BLaER1 treated with 17β-estradiol and CSF1 and Interleukin-3, amounts not matched to agents 10 nM and 100 nM (cell line): ENCODE results near the gene WBP1.

Experiments
- H3K27ac ChIP-seq, 11 experiments: shearing (Covaris generic); formaldehyde crosslinking; 2 replicates each; pipeline ENCODE4 v1.8.1; 2022
- H3K27me3 ChIP-seq, 11 experiments: shearing (Covaris generic); formaldehyde crosslinking; 2 replicates each; pipeline ENCODE4 v1.8.1; 2022
- H3K36me3 ChIP-seq, 11 experiments: shearing (Covaris generic); formaldehyde crosslinking; 2 replicates each; pipeline ENCODE4 v1.8.1; 2022
- H3K4me1 ChIP-seq, 10 experiments: shearing (Covaris generic); formaldehyde crosslinking; 2 replicates each; pipeline ENCODE4 v1.8.1; 2022
- H3K4me2 ChIP-seq, 11 experiments: shearing (Covaris generic); formaldehyde crosslinking; 2 replicates each; pipeline ENCODE4 v1.8.1; 2022
- H3K4me3 ChIP-seq, 10 experiments: shearing (Covaris generic); formaldehyde crosslinking; 2 replicates each; pipeline ENCODE4 v1.8.1; 2022
- H3K9ac ChIP-seq, 11 experiments: shearing (Covaris generic); formaldehyde crosslinking; 2 replicates each; pipeline ENCODE4 v1.8.1; 2022
- H3K9me3 ChIP-seq, 11 experiments: shearing (Covaris generic); formaldehyde crosslinking; replicated peaks in 1 of 11; 2 replicates each; pipeline ENCODE4 v1.8.1; 2022
- H4K20me1 ChIP-seq, 11 experiments: shearing (Covaris generic); formaldehyde crosslinking; 2 replicates each; pipeline ENCODE4 v1.8.1; 2022
- Cebpa-rat ChIP-seq, 11 experiments: shearing (Covaris generic); IDR thresholded peaks; 2 replicates each; pipeline ENCODE4 v1.8.1; 2022

WBP1 gene

DNA sequence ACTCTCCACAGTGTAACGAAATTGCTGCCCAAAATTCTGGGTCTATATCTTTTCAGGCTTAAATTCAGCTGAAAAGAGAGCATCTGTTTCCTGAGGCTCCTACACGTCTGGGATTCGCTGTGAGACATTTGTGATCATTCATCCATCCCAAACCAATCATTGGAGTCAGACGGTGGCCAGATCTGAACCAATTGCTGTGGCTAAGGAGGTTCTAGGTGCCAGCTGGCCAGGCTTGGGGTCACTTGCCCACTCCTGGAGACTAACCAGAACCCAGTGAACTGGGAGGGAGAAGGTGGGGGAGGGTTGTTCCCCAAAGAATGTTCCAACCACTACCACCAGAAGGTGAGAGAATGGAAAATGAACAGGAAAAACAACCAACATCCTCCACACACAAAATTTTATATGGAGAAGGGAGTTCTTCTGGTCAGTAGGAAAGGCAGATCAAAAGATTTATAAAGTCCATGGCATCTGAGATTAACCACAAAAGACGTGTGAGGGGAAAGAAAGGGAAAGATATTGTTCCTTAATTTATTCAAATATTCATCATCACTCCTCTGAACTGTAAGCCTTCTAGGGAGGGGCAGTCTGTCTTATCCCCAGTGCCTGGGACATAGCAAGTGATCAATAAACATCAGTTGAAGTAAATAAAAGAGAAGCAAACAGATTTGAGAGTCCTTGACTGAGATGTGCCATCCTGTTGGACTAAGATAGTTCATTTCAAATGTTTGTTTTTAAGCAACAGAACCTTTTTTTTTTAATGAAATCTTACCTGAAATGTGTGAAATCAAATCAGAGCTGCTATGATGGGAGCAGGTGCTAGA, 13.5 kb upstream of the WBP1 start:
- peak overlapping the region in 4 of 11 experiments; percentile 29 to 58 (median 48); a peak in 4 of 22 replicates for H3K9ac ChIP-seq

DNA sequence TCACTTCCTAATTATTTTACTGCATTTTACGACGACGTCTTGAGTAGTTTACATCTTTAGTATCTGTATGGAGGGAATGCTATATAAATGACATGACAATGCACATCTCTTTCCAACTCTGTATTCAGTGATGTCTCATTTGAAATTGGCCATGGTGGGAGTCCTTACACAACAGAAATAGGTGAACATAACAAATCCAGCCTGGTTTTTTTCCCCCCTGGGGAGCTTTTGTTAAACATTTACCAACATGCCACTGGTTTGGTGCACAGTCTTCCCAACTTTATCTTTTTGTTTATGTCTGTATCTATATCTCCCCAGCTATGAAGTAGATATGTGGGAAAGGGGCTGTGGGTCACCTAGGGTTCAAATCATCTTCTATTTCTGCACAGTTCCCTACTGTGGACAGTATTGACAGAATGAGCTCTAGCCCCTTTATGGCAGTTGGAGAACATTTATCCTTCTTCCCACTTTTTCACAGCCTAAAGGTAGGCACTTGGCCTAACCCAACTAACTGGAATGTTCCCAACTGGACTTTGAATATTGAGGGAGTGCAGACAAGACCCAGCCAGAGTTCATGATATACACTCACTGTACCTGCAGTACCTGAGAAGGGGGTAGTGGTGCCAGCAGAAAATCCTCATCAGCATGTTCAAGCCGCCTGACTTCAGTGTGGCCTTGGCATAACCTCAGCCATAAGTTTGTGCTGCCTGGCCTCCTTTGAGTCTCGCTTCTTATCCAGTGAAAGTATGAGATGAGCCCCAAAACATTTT, 10.8 kb upstream of the WBP1 start:
- Histone ChIP-seq H3K36me3 (no peaks in the 10 kb centered on the region), H3K4me2 (no peak overlapping the region), H4K20me1 (no peaks in the 10 kb centered on the region), H3K27ac (no peak overlapping the region), H3K9ac (no peak overlapping the region), H3K4me1 (peaks cover 19 to 28% (median 23%) of the 10 kb centered on the region in 10 experiments), H3K9me3 (no peaks in the 10 kb centered on the region), H3K27me3 (peaks cover 0 to 5% (median 1%) of the 10 kb centered on the region in 11 experiments; a peak in 13 of 22 replicates), H3K4me3 (no peak overlapping the region)
- no peak for TF ChIP-seq Cebpa-rat (IDR thresholded peaks at IDR 0.05)

More for the DNA sequence above, 13.5 kb upstream of the WBP1 start:
- Histone ChIP-seq H3K9me3 (peaks cover 0 to 13% (median 0%) of the 10 kb centered on the region in 11 experiments; a peak in 7 of 22 replicates), H3K4me2 (peak overlapping the region; percentile 58 to 85 (median 73)), H3K36me3 (no peaks in the 10 kb centered on the region), H3K4me3 (no peak overlapping the region), H3K27ac (peak overlapping the region in 9 of 11 experiments; percentile 23 to 69 (median 59); a peak in 12 of 22 replicates), H4K20me1 (no peaks in the 10 kb centered on the region), H3K4me1 (peaks cover 29 to 40% (median 31%) of the 10 kb centered on the region in 10 experiments), H3K27me3 (peaks cover 15 to 25% (median 20%) of the 10 kb centered on the region in 11 experiments)
- no peak for TF ChIP-seq Cebpa-rat (IDR thresholded peaks at IDR 0.05)

DNA sequence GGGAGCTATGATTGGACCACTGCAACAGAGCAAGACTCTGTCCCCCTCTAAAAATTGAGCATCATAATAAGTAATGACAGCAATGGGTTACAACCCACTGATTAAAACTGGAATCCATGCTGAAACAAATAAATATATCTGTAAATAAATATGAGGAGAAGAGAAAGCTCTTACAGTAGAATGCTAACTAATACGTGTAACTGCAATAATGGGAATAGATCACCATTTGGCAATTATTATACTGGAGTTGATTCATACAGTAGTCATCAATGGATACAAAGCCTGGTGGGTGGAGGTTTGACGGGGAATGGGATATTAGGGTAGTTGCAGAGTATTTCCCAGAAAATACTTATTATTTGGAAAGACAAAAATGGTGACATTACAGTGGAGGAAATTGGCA, 9.5 kb upstream of the WBP1 start:
- Histone ChIP-seq H3K4me1 (peaks cover 21 to 33% (median 26%) of the 10 kb centered on the region in 10 experiments), H4K20me1 (no peaks in the 10 kb centered on the region), H3K4me3 (no peak overlapping the region), H3K27ac (no peak overlapping the region), H3K36me3 (no peaks in the 10 kb centered on the region), H3K9me3 (no peaks in the 10 kb centered on the region), H3K9ac (no peak overlapping the region), H3K27me3 (no peaks in the 10 kb centered on the region), H3K4me2 (no peak overlapping the region)
- TF ChIP-seq Cebpa-rat (IDR thresholded peaks at IDR 0.05): no peak

DNA sequence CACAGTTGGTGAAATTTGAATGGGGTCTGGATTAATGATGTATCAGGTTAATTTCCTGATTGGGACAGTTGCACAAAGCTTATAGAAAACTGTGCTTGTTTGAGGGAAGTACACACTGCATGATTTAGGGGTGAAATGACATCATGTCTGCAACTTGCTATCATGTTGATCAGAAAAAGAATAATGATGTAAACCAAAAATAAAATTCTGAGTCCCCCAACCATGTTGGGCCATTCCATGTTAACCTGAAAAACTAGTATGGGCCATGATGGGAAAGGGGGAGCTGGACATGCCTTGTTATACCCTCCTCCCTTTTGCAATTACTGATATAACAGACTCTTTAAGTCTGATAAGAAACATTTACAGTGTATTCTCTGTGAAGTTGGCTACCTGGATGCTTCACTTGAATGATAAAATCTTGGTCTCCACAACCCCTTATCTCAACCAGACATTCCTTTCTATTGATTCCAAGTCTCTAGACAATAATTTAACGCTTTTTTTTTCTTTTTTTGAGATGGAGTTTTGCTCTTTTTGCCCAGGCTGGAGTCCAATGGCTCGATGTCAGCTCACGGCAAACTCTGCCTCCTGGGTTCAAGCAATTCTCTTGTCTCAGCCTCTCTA, 7.6 kb upstream of the WBP1 start:
- no peak for TF ChIP-seq Cebpa-rat (IDR thresholded peaks at IDR 0.05)
- Histone ChIP-seq H3K9me3 (no peaks in the 10 kb centered on the region), H3K4me1 (peaks cover 11 to 29% (median 23%) of the 10 kb centered on the region in 10 experiments)

DNA sequence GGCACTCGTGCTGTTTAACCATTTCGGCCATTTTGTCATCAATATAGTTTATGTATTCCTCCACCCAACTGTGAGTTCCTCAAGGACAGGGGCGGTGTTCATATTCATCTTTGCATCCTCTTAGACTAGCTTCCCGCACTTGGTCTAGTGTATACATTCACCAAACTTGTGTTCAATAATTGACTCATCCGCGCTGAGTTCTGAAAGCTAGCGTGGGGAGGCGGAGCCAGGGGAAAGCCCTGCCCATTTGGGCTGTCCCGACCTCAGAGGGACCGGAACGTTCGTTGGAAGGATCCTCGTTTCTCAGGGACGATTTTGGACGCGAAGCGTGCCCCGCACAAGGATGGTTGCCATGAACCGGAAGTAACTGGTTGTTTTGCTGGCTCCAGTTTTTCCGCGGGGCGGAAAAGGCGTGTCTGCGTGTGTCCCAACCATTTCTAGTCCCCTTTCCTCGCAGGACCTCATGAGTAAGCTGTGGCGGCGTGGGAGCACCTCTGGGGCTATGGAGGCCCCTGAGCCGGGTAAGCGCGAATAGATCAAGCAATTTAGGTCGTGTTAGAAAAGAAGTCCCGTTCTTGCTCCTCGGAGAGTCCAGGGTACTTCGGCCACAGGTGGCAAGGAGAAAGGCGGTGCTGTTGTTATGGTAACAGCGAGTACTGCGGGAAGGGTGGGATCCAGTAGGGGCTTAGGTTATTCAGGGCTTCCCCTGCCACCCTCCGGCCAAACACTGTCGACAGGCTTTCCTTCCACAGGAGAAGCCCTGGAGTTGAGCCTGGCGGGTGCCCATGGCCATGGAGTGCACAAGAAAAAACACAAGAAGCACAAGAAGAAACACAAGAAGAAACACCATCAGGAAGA, 3.4 kb upstream of the WBP1 start, which contains the start of gene INO80B:
Gene INO80B (plus strand): TSS at position 434 of the 858 bp plus-strand sequence. CDS start 30 bp downstream, at position 464.
- Histone ChIP-seq H3K27ac (peak within 1 kb of the TSS in 10 of 11 experiments; percentile 46 to 73 (median 61); a peak in 20 of 22 replicates), H3K9ac (peak within 1 kb of the TSS; percentile 74 to 91 (median 81)), H4K20me1 (no peaks in the 10 kb centered on the region), H3K27me3 (no peaks in the 10 kb centered on the region), H3K36me3 (no peaks in the 10 kb centered on the region), H3K4me2 (peak within 1 kb of the TSS; percentile 94 to 99 (median 97)), H3K4me3 (peak within 1 kb of the TSS; percentile 63 to 91 (median 76)), H3K9me3 (no peaks in the 10 kb centered on the region), H3K4me1 (peaks cover 36 to 56% (median 47%) of the 10 kb centered on the region in 10 experiments)
- TF ChIP-seq Cebpa-rat (IDR thresholded peaks at IDR 0.05): no peak

More for the DNA sequence above, 7.6 kb upstream of the WBP1 start:
- no peaks in the 10 kb centered on the region for H3K27me3 ChIP-seq
- no peaks in the 10 kb centered on the region for H3K36me3 ChIP-seq
- no peak overlapping the region for H3K4me2 ChIP-seq
- no peak overlapping the region for H3K9ac ChIP-seq
- H3K27ac ChIP-seq: no peak overlapping the region
- H3K4me3 ChIP-seq: no peak overlapping the region
- H4K20me1 ChIP-seq: no peaks in the 10 kb centered on the region

DNA sequence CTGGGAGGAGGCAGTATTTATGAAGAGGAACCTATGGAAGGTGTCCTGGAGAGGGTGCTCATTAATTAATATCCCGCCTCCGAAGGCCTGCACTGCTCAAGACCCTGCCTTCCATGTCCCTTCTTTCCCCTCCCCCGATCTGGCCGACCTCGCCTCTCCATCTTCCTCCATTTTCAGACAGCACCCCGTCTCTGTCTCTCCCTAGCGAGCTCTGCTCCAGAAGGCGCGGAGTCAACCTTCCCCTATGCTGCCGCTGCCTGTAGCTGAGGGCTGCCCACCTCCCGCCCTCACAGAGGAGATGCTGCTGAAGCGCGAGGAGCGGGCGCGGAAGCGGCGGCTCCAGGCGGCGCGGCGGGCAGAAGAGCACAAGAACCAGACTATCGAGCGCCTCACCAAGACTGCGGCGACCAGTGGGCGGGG, 1.1 kb upstream of the WBP1 start:
- H4K20me1 ChIP-seq: peaks cover 0 to 13% (median 0%) of the 10 kb centered on the region in 11 experiments; a peak in 4 of 22 replicates
- peaks cover 38 to 55% (median 47%) of the 10 kb centered on the region in 10 experiments for H3K4me1 ChIP-seq
- H3K27me3 ChIP-seq: no peaks in the 10 kb centered on the region
- H3K4me3 ChIP-seq: peak overlapping the region; percentile 75 to 91 (median 80)
- no peaks in the 10 kb centered on the region for H3K9me3 ChIP-seq
- TF ChIP-seq Cebpa-rat (IDR thresholded peaks at IDR 0.05): no peak
- peak overlapping the region; percentile 94 to 99 (median 97) for H3K4me2 ChIP-seq
- peaks cover 13 to 20% (median 16%) of the 10 kb centered on the region in 11 experiments for H3K36me3 ChIP-seq
- H3K27ac ChIP-seq: peak overlapping the region; percentile 23 to 90 (median 85); a peak in 21 of 22 replicates
- peak overlapping the region; percentile 79 to 91 (median 85) for H3K9ac ChIP-seq

DNA sequence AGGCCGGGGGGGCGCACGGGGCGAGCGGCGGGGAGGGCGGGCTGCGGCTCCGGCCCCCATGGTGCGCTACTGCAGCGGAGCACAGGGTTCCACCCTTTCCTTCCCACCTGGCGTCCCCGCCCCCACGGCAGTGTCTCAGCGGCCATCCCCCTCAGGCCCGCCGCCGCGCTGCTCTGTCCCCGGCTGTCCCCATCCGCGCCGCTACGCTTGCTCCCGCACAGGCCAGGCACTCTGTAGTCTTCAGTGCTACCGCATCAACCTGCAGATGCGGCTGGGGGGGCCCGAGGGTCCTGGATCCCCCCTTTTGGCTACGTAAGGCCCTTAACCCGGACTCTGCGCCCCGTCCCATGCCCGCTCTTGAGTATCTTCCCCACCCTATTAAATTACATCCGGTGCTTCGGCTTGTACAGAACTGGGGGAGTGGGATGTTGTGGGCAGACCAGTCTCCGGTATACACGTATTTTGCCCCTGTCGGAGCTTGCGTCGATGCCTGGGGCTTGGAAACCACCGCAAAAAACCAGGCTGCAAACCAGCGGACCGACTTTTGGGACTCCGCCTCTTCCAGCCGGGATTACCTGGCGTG, 598 bp upstream of the WBP1 start:
- Histone ChIP-seq H4K20me1 (peaks cover 0 to 15% (median 0%) of the 10 kb centered on the region in 11 experiments; a peak in 5 of 22 replicates), H3K4me2 (peak overlapping the region; percentile 94 to 99 (median 97)), H3K36me3 (peaks cover 18 to 25% (median 21%) of the 10 kb centered on the region in 11 experiments), H3K9ac (peak overlapping the region; percentile 79 to 91 (median 85)), H3K27ac (peak overlapping the region; percentile 67 to 90 (median 85)), H3K27me3 (no peaks in the 10 kb centered on the region), H3K4me3 (peak overlapping the region; percentile 75 to 91 (median 80)), H3K4me1 (peaks cover 33 to 50% (median 42%) of the 10 kb centered on the region in 10 experiments), H3K9me3 (no peaks in the 10 kb centered on the region)
- TF ChIP-seq Cebpa-rat (IDR thresholded peaks at IDR 0.05): no peak
